T-helper 2 cell treated with Interferon-gamma antibody and Interleukin-4, amounts not matched to agents 5 μg/mL and 100 μg/mL, for 36 hours (primary cell): ENCODE results near the gene SLC35E1.

Experiments
- DNase-seq: peaks from one replicate; pipeline ENCODE4 v3.0.0; 2021; ENCODE audit warnings: low spot score
- H3K27ac Mint-ChIP-seq: one replicate; pipeline ENCODE4 v1.8.0; 2021; ENCODE audit warnings: mild to moderate bottlenecking, mixed read lengths
- H3K27me3 Mint-ChIP-seq: one replicate; pipeline ENCODE4 v1.8.0; 2021; ENCODE audit warnings: low read depth, mixed read lengths
- H3K36me3 Mint-ChIP-seq: one replicate; pipeline ENCODE4 v1.8.0; 2021; ENCODE audit warnings: low read depth, mixed read lengths
- H3K4me1 Mint-ChIP-seq: one replicate; pipeline ENCODE4 v1.8.0; 2021; ENCODE audit warnings: low read depth, mixed read lengths
- H3K4me3 Mint-ChIP-seq: one replicate; pipeline ENCODE4 v1.8.0; 2022; ENCODE audit warnings: mild to moderate bottlenecking, moderate library complexity, mixed read lengths
- H3K9me3 Mint-ChIP-seq: one replicate; pipeline ENCODE4 v1.8.0; 2021; ENCODE audit warnings: mixed read lengths

Gene SLC35E1

DNA sequence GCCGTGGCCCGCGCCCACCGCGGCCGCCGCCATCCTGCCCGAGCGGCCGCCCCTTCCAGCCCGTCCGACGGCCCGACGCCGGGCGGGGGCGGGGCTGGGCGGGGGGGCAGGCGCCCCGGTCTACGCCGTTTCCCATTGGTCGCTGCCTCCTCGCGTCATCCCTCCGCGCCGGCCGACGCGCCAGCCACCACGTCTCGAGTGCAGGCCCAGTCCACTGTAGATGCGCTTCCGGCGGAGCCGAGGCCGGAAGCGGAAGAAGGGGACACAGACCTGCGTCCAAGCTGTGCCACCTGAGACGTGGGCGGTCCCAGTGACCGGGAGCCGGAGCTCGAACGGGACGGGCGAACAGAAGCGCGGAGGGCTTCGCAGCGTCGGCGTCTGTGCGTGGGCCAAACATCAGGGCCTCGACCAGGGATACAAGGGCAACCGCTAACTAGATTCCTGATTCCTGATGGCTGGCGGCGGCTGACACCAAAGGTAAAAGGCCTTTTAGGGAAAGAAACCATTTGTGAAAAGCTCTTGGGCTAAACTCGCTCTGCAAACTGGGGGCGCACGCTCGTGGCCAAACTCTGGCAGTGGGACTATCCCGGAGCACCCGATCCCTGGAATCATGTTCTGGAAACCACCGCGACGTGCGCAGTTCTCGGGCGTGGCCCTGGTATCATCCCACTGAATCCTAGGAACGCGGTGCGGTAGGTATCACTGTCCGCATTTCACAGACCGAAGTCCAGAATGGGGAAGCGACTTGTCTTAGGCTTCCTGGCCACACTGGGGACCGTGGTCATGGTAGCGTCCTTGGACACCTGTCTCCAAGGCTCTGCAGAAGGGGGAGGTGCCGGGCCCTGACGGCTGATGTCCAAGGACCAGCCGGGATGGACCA lies at the start of gene SLC35E1:
Gene SLC35E1 (minus strand): TSS at position 84 of the 880 bp plus-strand sequence. CDS start 51 bp downstream, at position 33.
- peaks cover 43% of the 10 kb centered on the region for H3K4me1 Mint-ChIP-seq

DNA sequence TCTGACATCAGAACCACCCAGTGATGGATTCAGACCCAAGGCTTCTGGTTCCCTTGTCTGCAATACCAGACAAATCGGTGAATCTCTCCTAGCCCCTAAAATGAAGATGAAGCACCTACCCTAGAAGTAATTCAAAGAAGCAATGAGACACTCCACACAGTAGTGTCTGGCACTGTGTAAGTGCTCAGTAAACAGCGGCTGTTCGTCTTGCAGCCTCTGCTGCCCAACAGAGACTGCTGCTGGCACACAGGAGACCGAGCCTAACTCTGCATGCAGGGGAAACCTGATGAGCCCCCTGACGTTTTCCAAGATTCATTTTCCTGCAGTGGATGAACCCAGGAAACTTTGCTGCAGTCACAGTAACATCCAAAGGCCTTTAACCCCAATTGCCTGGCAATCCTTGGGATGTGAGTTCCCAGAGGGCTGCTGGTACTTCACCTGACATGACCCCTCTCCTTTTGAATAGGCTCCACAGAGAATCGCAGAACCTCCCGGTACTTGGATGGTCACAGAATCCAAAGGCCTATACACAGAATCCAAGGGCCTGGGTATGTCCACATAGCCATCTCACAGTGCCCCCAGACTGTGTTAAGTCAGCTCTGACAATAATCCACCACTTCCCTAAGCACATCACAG lies 49.1 kb upstream of the SLC35E1 start:
- Mint-ChIP-seq H3K27ac (peak overlapping the region; percentile 52), H3K4me1 (peaks cover 29% of the 10 kb centered on the region), H3K27me3 (no peaks in the 10 kb centered on the region), H3K9me3 (no peaks in the 10 kb centered on the region), H3K4me3 (no peak overlapping the region), H3K36me3 (peaks cover 11% of the 10 kb centered on the region)
- no peak for DNase-seq

More for the DNA sequence above, at the start of gene SLC35E1:
- peak; percentile 95 for DNase-seq
- H3K36me3 Mint-ChIP-seq, result peaks cover 63% of the 10 kb centered on the region
- peak within 1 kb of the TSS; percentile 96 for H3K27ac Mint-ChIP-seq
- peak within 1 kb of the TSS; percentile 94 for H3K4me3 Mint-ChIP-seq
- H3K9me3 Mint-ChIP-seq, result no peaks in the 10 kb centered on the region
- H3K27me3 Mint-ChIP-seq, result no peaks in the 10 kb centered on the region

DNA sequence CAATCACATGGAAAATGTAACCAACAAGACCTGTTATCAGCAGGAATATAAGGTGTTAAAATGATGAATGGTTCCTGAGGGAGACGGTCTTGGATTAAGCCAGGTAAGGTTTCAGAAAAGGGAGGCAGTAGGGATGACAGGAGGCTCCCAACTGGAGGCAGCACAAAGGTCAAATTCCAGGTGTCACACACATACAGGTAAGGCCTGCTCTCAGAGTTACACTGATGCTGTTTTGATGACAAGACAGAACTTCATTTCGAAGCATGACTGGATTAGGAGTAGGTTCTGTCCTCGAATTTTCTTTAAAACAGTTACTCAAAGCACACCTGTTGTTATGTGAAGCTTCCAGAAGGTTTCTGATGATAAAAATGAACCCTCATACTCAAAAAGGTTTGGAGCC lies 48.4 kb upstream of the SLC35E1 start:
- H3K36me3 Mint-ChIP-seq, result peaks cover 7% of the 10 kb centered on the region
- peaks cover 28% of the 10 kb centered on the region for H3K4me1 Mint-ChIP-seq
- H3K27ac Mint-ChIP-seq, result no peak overlapping the region

DNA sequence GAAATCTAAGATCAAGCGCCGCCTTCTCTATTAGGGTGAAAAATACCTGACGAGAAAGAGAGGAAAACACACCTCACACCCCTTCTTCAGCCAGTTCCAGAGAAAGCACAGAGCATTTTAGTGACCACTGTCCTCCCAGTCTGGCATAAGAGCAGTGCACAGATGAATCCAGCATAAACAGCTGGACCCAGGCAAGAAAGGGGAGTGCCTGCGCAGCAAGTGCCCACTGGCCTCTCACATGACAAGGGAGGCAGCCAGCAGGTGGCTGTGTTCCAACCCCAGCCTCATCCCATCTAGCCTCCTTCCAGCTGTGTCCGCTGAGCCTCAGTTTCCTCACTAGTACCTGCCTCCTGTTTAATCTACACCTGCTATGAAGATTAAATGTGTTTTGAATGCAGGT lies 47.8 kb upstream of the SLC35E1 start:
- peaks cover 3% of the 10 kb centered on the region for H3K36me3 Mint-ChIP-seq
- H3K27me3 Mint-ChIP-seq, result no peaks in the 10 kb centered on the region
- H3K4me1 Mint-ChIP-seq, result peaks cover 26% of the 10 kb centered on the region
- H3K4me3 Mint-ChIP-seq, result no peak overlapping the region
- H3K9me3 Mint-ChIP-seq, result no peaks in the 10 kb centered on the region
- no peak for DNase-seq
- no peak overlapping the region for H3K27ac Mint-ChIP-seq

More for the DNA sequence above, 48.4 kb upstream of the SLC35E1 start:
- no peak for DNase-seq
- Mint-ChIP-seq H3K27me3 (no peaks in the 10 kb centered on the region), H3K9me3 (no peaks in the 10 kb centered on the region), H3K4me3 (no peak overlapping the region)

DNA sequence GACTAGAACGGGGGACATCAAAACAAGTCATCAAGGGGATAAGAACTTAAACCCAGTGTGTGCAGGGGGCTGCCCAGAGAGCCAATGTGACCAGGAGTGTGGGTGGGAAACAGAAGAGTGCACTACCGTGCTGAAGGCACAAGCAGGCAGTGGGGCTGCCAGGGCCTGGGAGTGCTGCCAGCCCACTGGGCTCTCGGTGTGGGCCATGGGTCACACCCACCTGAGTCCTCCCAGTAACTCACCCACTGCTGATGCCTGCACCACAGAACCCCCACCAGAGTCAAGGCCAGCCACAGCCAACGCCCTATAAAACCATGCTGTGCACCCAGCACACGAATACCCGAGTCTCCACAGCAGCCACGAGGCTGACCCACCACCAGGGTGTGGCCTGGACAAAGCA lies 47.2 kb upstream of the SLC35E1 start:
- Mint-ChIP-seq H3K36me3 (peaks cover under 1% of the 10 kb centered on the region), H3K27ac (no peak overlapping the region), H3K4me3 (no peak overlapping the region), H3K27me3 (no peaks in the 10 kb centered on the region), H3K9me3 (no peaks in the 10 kb centered on the region), H3K4me1 (peaks cover 30% of the 10 kb centered on the region)
- DNase-seq, result no peak

DNA sequence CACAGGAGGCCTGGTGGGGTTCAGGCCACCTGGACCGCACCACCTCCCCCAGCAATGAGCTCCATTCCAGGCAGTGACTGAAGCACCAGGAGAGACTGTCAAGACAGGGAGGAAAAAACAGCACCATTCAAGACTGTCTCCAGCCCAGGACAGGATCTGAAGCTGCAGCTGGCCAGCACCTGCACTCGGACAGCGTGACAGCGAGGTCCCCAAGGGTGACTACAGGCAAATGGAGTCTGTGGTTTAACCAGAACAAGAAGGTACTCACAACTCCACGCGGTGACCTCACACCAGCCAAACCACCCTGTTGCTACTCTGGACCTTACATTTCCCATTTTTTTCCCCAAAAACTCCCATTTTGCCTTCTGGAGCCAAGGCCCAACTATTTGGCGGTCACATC lies 46.0 kb upstream of the SLC35E1 start:
- Mint-ChIP-seq H3K4me3 (no peak overlapping the region), H3K4me1 (peaks cover 30% of the 10 kb centered on the region), H3K27ac (no peak overlapping the region), H3K27me3 (no peaks in the 10 kb centered on the region), H3K9me3 (no peaks in the 10 kb centered on the region), H3K36me3 (no peaks in the 10 kb centered on the region)
- DNase-seq, result no peak

DNA sequence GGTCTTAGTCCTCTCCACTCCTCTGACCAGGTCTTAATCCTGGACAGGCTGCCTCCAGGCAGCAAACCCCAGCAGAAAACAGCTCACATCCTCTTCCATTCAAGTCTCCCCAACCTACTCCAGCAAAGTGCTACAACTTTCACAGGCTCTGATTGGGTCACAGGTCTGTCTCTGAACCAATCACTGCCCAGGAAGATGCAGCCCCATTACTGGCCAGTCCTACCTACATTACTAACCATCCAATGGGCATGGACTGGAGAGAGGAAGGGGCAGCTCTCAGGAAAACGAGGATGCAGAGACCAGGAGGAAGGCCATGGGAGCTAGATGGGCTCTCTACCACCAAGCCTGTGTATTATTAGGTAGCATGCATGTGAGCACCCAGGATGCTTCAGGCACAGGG lies 43.6 kb upstream of the SLC35E1 start:
- no peaks in the 10 kb centered on the region for H3K27me3 Mint-ChIP-seq
- no peak overlapping the region for H3K4me3 Mint-ChIP-seq
- H3K9me3 Mint-ChIP-seq, result no peaks in the 10 kb centered on the region
- H3K4me1 Mint-ChIP-seq, result peaks cover 40% of the 10 kb centered on the region
- peak overlapping the region; percentile 11 for H3K27ac Mint-ChIP-seq
- DNase-seq, result no peak
- H3K36me3 Mint-ChIP-seq, result peaks cover 1% of the 10 kb centered on the region

DNA sequence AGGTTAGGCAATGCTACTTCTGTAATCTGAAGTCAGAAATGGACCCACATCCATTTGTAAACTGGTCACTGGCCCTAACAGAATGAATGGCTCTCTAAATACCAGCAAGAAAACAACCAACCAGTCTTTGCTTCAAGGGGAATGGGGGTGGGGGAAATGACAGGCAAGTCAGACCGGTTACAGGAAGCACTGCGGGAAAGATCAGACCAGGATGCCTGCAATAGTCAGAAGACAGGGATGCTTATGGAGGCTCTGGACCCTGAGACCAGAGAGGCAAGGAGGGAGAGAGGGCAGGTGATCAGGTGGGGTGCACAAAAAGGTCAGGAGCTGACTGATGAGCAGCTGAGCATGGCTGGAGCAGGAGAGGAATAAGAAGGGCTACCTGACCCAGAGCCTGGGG lies 42.7 kb upstream of the SLC35E1 start:
- Mint-ChIP-seq H3K36me3 (peaks cover 1% of the 10 kb centered on the region), H3K27ac (peak overlapping the region; percentile 70), H3K9me3 (no peaks in the 10 kb centered on the region), H3K4me1 (peaks cover 43% of the 10 kb centered on the region), H3K4me3 (peak overlapping the region; percentile 44), H3K27me3 (no peaks in the 10 kb centered on the region)
- DNase-seq, result no peak

DNA sequence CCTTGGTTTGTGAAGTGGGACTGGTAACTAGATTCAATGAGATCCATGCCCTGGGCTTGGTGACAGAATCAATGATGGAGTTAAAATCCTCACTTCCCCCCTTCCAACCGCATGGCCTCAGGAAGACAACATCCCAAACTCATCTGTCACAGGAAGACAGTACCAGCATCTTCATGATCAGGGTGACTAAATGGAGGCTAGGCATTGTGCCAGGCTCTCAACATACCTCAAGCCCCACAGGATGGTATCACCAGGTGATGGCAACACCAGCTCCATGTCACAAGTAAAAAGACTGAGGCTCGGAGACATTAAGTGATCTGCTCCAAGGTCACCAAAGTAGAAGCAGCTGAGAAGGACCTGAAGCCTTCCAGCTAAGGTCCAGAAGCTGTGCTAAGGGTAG lies 41.6 kb upstream of the SLC35E1 start:
- H3K36me3 Mint-ChIP-seq, result peaks cover 1% of the 10 kb centered on the region
- no peak overlapping the region for H3K27ac Mint-ChIP-seq
- no peak overlapping the region for H3K4me3 Mint-ChIP-seq
- H3K9me3 Mint-ChIP-seq, result no peaks in the 10 kb centered on the region
- H3K4me1 Mint-ChIP-seq, result peaks cover 39% of the 10 kb centered on the region
- no peaks in the 10 kb centered on the region for H3K27me3 Mint-ChIP-seq
- no peak for DNase-seq

DNA sequence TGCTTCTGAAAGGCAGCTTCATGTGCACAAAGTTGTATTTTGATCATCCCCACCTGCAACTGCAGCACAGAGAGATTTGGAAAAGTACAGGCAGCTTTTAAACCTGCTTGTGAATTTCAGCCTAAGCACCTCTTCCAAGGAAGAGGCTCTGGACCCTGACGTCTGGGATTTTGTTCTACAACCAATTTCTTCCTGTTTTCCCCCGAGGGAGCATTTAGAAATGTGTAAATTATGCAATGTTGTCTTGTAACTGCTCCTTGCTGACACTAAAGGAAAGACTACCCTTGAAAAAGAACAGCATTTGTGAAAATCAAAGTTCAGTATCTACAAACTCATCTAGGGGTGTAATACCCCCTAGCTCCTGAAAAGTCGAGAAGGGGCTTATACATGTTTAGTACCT lies 40.4 kb upstream of the SLC35E1 start:
- Mint-ChIP-seq H3K9me3 (no peaks in the 10 kb centered on the region), H3K27ac (no peak overlapping the region), H3K27me3 (no peaks in the 10 kb centered on the region), H3K36me3 (peaks cover 1% of the 10 kb centered on the region), H3K4me3 (no peak overlapping the region), H3K4me1 (peaks cover 48% of the 10 kb centered on the region)
- DNase-seq, result no peak

DNA sequence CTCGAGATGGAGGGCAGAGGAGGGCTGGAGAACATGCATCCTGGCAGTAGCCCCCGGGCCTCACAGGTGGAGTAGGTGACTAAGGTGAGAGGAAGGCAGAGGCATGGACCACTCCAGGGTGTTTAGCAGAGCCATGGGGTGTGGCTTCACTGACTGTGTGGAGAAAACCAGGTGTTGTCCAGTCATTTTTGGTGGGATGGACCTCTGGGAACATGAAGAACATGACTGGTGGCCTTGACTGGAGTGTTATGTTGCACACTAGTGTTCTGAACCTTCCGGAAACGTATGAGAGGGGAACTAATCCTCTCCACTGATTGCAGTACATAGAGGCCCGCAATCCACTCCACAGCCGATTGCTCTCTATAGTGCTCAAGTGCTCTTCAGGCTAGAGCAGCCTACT lies 38.9 kb upstream of the SLC35E1 start:
- no peak for DNase-seq
- no peaks in the 10 kb centered on the region for H3K27me3 Mint-ChIP-seq
- H3K27ac Mint-ChIP-seq, result peak overlapping the region; percentile 76
- no peak overlapping the region for H3K4me3 Mint-ChIP-seq
- peaks cover 40% of the 10 kb centered on the region for H3K4me1 Mint-ChIP-seq
- peaks cover 1% of the 10 kb centered on the region for H3K36me3 Mint-ChIP-seq
- H3K9me3 Mint-ChIP-seq, result no peaks in the 10 kb centered on the region

DNA sequence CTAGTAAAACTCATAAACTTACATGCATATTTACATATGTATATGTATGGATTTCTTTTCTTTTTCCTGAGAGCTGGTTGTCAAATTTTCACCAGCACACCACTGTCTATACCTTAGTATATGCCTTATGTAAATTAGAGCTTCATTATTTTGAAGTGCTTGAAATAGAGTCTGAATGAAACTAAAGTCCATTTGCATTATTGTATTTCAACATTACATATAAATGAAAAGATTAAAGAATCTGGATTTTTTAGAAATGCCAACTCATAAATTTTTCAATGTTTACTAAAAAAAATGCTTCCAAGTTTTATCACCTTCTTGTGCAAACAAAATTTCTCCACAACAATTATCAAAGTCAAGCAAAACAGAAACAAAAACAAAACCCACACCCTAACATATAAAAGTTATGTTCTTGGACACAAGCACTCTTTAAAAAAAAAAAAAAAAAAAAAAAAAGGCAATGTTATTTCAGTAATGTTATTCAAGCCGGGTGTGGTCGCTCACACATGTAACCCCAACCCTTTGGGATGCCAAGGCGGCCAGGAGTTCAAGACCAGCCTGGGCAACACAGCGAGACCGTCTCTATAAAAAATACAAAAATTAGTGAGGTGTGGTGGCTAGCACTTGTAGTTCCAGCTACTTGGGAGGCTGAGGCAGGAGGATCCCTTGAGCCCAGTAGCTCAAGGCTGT lies 37.4 kb upstream of the SLC35E1 start:
- no peaks in the 10 kb centered on the region for H3K27me3 Mint-ChIP-seq
- no peak overlapping the region for H3K27ac Mint-ChIP-seq
- H3K4me1 Mint-ChIP-seq, result peaks cover 34% of the 10 kb centered on the region
- H3K4me3 Mint-ChIP-seq, result no peak overlapping the region
- no peak for DNase-seq
- peaks cover 3% of the 10 kb centered on the region for H3K36me3 Mint-ChIP-seq
- no peaks in the 10 kb centered on the region for H3K9me3 Mint-ChIP-seq

DNA sequence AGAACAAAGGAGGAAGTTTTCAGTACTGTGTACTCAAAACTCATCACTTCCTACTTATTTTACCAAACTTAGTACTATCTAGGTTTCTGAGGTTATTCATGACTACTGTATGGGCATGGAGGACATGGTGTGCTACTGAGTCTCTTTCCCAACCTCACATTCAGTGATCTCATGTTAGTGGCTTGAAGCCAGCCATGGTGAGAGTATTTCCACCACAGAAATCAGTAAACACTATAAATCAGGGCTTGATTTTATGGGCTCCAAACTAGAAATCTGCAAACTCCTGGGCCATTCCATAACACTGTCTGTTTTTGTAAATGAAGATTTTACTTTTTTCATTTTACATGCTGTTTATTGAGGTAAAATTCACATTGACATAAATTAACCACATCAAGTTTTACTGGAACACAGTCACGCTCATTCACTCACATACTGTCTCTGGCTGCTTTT lies 36.1 kb upstream of the SLC35E1 start:
- Mint-ChIP-seq H3K9me3 (no peaks in the 10 kb centered on the region), H3K27me3 (no peaks in the 10 kb centered on the region), H3K4me1 (peaks cover 34% of the 10 kb centered on the region), H3K4me3 (no peak overlapping the region), H3K27ac (peak overlapping the region; percentile 50), H3K36me3 (peaks cover 3% of the 10 kb centered on the region)
- DNase-seq, result no peak

DNA sequence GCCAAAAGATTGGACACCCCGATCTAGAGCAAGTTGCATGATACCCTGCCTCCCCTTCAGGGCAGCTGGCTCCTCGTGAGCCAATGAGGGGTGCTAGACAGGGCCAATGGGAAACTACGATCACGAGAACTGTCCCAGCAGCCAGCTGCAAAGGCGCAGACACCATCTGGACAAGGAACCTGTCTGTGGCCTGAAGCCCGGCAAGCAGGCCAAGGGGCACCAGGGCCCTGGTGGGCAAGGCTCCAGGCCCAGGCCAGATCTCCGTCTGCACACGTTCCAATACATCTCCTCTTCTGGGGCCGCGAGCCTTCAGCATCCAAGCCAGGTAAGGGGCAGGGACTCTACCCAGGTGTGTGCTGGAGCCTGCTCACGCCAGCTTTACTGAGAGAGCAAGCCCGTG lies 35.6 kb upstream of the SLC35E1 start:
- Mint-ChIP-seq H3K36me3 (peaks cover 3% of the 10 kb centered on the region), H3K27me3 (no peaks in the 10 kb centered on the region), H3K9me3 (no peaks in the 10 kb centered on the region), H3K4me1 (peaks cover 34% of the 10 kb centered on the region), H3K27ac (peak overlapping the region; percentile 50), H3K4me3 (no peak overlapping the region)
- DNase-seq, result no peak
